Measurements from ENCODE around the gene GALNTL6. TPM values are rescaled to one million over a fixed set of nuclear protein-coding genes. Genes with fewer than 3 reads are reported as not detected.

GALNTL6 gene
- total RNA-seq, 2 donors from 2014 or later, result 0.19 to 0.20 TPM

DNA sequence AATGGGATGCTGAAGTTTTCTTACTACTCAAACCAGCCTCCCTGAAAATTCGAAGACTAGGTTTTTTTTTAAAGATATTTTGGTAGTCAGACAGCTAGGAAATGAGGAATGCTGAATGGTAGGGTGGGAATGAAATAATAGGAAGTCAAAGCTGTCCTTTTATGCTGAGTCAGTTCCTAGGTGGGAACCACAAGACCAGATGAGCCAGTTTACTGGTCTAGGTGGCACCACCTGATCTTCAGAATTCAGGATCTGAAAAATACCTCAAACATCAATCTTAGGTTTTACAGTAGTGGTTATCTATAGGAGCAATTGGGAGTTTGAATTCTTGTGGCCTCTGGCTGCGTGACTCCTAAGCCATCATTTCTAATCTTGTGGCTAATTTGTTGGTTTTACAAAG is 1172.3 kb downstream of the GALNTL6 start:
- Histone ChIP-seq H3K27ac (no peak overlapping the region), H3K9me3 (no peaks in the 10 kb centered on the region), H3K36me3 (no peaks in the 10 kb centered on the region), H3K27me3 (no peaks in the 10 kb centered on the region), H3K4me1 (no peaks in the 10 kb centered on the region), H3K4me3 (no peak overlapping the region), H3K9ac (ENCODE audit: low read depth in 2 of 2, low read length in 2 of 2) (no peak overlapping the region)
- intact Hi-C loops (cut with DNase I), result no loop called here
- TF ChIP-seq, protein P1, sequence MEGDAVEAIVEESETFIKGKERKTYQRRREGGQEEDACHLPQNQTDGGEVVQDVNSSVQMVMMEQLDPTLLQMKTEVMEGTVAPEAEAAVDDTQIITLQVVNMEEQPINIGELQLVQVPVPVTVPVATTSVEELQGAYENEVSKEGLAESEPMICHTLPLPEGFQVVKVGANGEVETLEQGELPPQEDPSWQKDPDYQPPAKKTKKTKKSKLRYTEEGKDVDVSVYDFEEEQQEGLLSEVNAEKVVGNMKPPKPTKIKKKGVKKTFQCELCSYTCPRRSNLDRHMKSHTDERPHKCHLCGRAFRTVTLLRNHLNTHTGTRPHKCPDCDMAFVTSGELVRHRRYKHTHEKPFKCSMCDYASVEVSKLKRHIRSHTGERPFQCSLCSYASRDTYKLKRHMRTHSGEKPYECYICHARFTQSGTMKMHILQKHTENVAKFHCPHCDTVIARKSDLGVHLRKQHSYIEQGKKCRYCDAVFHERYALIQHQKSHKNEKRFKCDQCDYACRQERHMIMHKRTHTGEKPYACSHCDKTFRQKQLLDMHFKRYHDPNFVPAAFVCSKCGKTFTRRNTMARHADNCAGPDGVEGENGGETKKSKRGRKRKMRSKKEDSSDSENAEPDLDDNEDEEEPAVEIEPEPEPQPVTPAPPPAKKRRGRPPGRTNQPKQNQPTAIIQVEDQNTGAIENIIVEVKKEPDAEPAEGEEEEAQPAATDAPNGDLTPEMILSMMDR (IDR thresholded peaks at IDR 0.05), result no peak
- DNase-seq, result no peak

GRCh38 chr4:172986114-172986513 is 1172.9 kb downstream of the GALNTL6 start:
- no peaks in the 10 kb centered on the region for H3K36me3 ChIP-seq
- H3K4me1 ChIP-seq, result no peaks in the 10 kb centered on the region
- intact Hi-C loops (cut with DNase I), result no loop called here
- DNase-seq, result no peak
- no peak overlapping the region for H3K9ac ChIP-seq (ENCODE audit: low read depth in 2 of 2, low read length in 2 of 2)
- no peaks in the 10 kb centered on the region for H3K27me3 ChIP-seq
- no peak overlapping the region for H3K4me3 ChIP-seq
- TF ChIP-seq, protein P1 (IDR thresholded peaks at IDR 0.05), result no peak
- H3K9me3 ChIP-seq, result no peaks in the 10 kb centered on the region
- H3K27ac ChIP-seq, result no peak overlapping the region

- H3K9me3 ChIP-seq, result no peaks in the 10 kb centered on the region
- H3K4me3 ChIP-seq, result no peak overlapping the region
- peak overlapping the region in 1 of 2 donors; percentile 26 for H3K9ac ChIP-seq (ENCODE audit: low read depth in 2 of 2, low read length in 2 of 2)
- TF ChIP-seq, protein P1 (IDR thresholded peaks at IDR 0.05), result no peak
- no peak for DNase-seq
- intact Hi-C loops (cut with DNase I), result no loop called here
- no peaks in the 10 kb centered on the region for H3K4me1 ChIP-seq
- no peaks in the 10 kb centered on the region for H3K27me3 ChIP-seq
- H3K27ac ChIP-seq, result peak overlapping the region; percentile 71
- no peaks in the 10 kb centered on the region for H3K36me3 ChIP-seq
Observed at GRCh38 chr4:172989984-172990820, 1177.0 kb downstream of the GALNTL6 start.

GRCh38 chr4:172992648-172993378 is 1179.6 kb downstream of the GALNTL6 start:
- Histone ChIP-seq H3K27ac (no peak overlapping the region), H3K9me3 (no peaks in the 10 kb centered on the region), H3K27me3 (no peaks in the 10 kb centered on the region), H3K9ac (ENCODE audit: low read depth in 2 of 2, low read length in 2 of 2) (no peak overlapping the region), H3K36me3 (no peaks in the 10 kb centered on the region), H3K4me1 (no peaks in the 10 kb centered on the region), H3K4me3 (no peak overlapping the region)
- intact Hi-C loops (cut with DNase I), result no loop called here
- DNase-seq, result no peak
- TF ChIP-seq, protein P1 (IDR thresholded peaks at IDR 0.05), result no peak

- Histone ChIP-seq H3K4me1 (no peaks in the 10 kb centered on the region), H3K27me3 (no peaks in the 10 kb centered on the region), H3K36me3 (no peaks in the 10 kb centered on the region), H3K9me3 (no peaks in the 10 kb centered on the region), H3K27ac (no peak overlapping the region), H3K4me3 (no peak overlapping the region), H3K9ac (ENCODE audit: low read depth in 2 of 2, low read length in 2 of 2) (no peak overlapping the region)
- no peak for DNase-seq
- TF ChIP-seq, protein P1 (IDR thresholded peaks at IDR 0.05), result no peak
- intact Hi-C loops (cut with DNase I), result no loop called here
Observed at GRCh38 chr4:172995161-172995560, 1182.0 kb downstream of the GALNTL6 start.
